Measurements from ENCODE around the gene NKAIN1. TPM values are rescaled to one million over a fixed set of nuclear protein-coding genes. Genes with fewer than 3 reads are reported as not detected.
A peak's percentile ranks its signal among the peaks of the same experiment; 100 is the strongest.

The NKAIN1 gene
- total and polyA plus RNA-seq, 2 donors: 0.23 to 1.1 TPM

DNA sequence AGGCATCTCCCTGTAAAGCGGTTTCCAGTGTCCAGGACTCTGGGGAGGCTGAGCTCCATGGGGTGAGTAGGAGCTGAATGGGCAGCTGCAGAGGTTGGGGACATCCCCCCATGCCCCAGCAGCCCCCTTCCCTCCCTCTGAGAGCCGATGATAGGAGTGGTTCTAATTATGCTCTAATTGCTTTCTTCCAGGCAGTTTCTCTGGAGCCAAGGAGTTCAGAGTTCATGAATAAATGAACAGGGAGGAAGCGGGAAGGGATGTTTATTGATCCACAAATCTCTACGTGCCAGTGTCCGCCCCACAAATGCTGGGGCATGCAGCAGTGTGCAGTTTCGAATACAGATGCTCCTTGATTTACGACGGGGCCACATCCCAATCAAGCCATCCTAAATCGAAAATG is 15.6 kb downstream of the NKAIN1 start:
- Histone ChIP-seq H3K4me3 (ENCODE audit: low read depth, low read length) (no peak overlapping the region), H3K27ac (ENCODE audit: low read depth) (no peak overlapping the region), H3K4me1 (ENCODE audit: insufficient read depth) (no peaks in the 10 kb centered on the region), H3K36me3 (ENCODE audit: insufficient read depth) (no peaks in the 10 kb centered on the region)
- DNase-seq (ENCODE audit: extremely low spot score): no peak
- 28% methylated on average over 9 of the region's 9 CpGs for WGBS

DNA sequence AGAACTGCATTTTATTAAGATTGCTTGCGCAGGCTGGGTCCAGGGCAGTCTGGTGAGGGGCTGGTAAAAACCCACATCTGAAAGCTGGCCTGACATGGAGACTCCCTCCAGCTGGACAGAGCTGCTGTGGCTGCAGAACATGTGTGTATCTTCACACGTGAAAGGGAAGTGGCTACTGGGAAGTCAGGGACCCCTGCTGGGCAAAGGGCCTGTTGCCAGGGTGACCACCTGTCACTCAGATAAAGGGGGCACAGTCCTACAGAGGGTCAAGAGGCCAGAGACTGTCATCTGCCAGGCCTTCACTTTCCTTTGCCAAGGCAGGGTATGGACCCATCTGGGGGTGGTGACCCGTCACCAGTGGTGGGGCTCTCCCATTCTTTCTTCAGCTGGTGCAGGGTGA is 17.5 kb downstream of the NKAIN1 start:
- WGBS: 73% methylated on average over 3 of the region's 3 CpGs
- Histone ChIP-seq H3K36me3 (ENCODE audit: insufficient read depth) (no peaks in the 10 kb centered on the region), H3K4me1 (ENCODE audit: insufficient read depth) (no peaks in the 10 kb centered on the region)

DNA sequence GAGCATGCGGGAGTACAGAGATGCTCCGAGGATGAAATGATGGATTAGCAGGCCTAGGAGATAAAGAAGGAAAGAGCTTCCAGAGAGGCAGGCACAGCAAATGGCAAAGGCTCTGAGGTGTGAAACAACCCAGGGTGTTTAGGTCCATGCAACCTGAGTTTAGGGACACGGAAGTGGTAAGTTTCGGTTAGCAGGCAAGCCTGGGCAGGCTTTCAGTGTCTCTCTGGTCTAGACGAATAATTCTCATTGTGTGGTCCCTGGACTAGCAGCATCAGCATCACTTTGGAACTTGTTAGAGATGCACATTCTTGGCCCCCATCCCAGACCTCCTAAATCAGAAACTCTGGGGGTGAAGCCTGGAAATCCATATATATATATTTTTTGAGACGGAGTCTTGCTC is 18.6 kb downstream of the NKAIN1 start:
- no peak for DNase-seq (ENCODE audit: extremely low spot score)
- no peaks in the 10 kb centered on the region for H3K4me1 ChIP-seq (ENCODE audit: insufficient read depth)
- no peaks in the 10 kb centered on the region for H3K36me3 ChIP-seq (ENCODE audit: insufficient read depth)
- H3K4me3 ChIP-seq (ENCODE audit: low read depth, low read length): no peak overlapping the region
- no peak overlapping the region for H3K27ac ChIP-seq (ENCODE audit: low read depth)
- 79% methylated on average over 6 of the region's 6 CpGs for WGBS

More for the DNA sequence above, 17.5 kb downstream of the NKAIN1 start:
- DNase-seq (ENCODE audit: extremely low spot score): no peak
- no peak overlapping the region for H3K27ac ChIP-seq (ENCODE audit: low read depth)
- no peak overlapping the region for H3K4me3 ChIP-seq (ENCODE audit: low read depth, low read length)

DNA sequence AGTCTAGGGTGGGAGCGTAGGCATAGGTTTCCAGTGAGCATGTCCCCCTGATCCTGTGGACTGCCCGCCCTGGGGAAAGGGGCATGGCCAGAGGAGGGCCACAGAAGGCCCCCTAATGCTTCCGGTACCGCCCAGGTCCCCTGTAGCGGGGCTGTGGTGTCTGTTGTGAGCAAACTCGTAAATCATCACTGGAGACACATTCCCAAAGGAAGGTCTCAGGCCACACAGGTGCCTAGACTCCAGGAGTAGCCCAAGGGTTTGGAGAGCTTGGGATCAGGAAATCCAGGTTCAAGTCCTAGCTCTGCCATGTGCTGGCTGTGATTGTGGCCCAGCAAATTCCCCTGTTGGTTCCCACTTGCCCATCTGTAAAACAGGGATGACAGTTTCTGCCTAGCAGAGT is 20.2 kb downstream of the NKAIN1 start:
- 93% methylated on average over 6 of the region's 6 CpGs for WGBS
- Histone ChIP-seq H3K36me3 (ENCODE audit: insufficient read depth) (no peaks in the 10 kb centered on the region), H3K27ac (ENCODE audit: low read depth) (no peak overlapping the region), H3K4me1 (ENCODE audit: insufficient read depth) (no peaks in the 10 kb centered on the region), H3K4me3 (ENCODE audit: low read depth, low read length) (no peak overlapping the region)
- no peak for DNase-seq (ENCODE audit: extremely low spot score)

DNA sequence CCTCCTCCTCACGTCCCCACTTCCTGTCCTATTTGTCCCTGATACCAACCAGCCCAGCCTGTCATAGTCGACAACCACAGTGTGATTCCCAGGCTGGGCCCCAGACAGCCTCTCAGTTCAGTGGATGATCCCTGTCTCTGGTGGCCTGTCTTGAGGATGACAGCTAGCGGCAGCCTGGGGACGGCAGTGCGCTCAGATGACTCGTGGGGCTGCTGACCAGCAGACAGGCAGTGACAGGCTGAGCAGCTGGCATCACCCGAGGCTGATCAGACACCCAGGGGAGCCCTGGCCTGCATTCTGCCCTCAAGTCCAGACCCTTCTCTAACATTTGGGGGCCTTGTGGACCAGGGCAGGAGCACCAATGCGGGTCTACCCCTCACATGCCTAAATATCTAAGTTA is 21.0 kb downstream of the NKAIN1 start:
- H3K36me3 ChIP-seq (ENCODE audit: insufficient read depth): no peaks in the 10 kb centered on the region
- 80% methylated on average over 8 of the region's 8 CpGs for WGBS
- no peaks in the 10 kb centered on the region for H3K4me1 ChIP-seq (ENCODE audit: insufficient read depth)
- H3K27ac ChIP-seq (ENCODE audit: low read depth): no peak overlapping the region
- no peak for DNase-seq (ENCODE audit: extremely low spot score)
- H3K4me3 ChIP-seq (ENCODE audit: low read depth, low read length): no peak overlapping the region

DNA sequence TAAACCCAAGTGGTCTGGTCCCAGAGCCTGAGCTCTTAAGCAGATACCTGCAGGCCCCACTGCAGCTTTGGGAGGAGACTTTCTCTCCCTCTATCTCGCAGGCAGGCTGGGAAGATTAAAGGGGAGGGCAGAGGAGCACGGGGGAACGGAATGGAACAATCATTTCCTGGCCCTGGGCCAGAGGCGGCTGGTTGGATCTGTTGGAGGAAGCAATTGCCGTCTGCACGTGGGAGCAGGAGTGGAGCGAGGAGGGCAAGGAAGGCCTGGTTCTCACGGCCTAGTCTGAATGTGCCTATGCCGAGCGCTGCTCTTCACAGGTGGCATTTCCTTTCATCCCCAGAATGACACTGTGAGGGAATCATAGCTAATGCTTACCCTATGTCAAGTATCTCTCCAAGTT is 23.7 kb downstream of the NKAIN1 start:
- Histone ChIP-seq H3K4me3 (ENCODE audit: low read depth, low read length) (no peak overlapping the region), H3K27ac (ENCODE audit: low read depth) (no peak overlapping the region), H3K36me3 (ENCODE audit: insufficient read depth) (no peaks in the 10 kb centered on the region), H3K4me1 (ENCODE audit: insufficient read depth) (no peaks in the 10 kb centered on the region)
- DNase-seq (ENCODE audit: extremely low spot score): peak; percentile 51
- 25% methylated on average over 10 of the region's 10 CpGs for WGBS

DNA sequence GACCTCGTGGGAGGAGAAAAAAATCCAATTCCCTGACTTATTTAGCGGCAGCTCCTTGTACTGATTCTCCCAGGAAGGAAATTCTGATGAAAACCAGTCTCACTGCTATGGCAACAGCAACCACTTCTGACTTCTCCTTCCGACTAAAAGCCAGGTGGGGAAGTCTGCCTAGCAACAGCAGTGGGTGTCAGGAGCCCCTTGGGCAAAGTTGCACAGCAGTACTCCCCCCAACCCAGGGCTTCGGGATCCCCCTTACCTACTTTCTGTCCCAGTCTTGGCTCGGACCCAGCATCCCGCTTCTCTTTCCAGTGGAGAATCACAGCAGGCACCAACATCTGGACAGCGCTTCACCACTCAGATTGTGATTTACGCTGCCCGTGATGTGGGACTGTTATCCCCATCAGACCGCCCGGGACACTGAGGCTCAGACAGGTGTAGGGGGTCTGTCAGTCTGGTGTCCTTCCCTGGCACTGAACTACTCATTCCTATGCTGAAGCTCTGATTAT is 24.6 kb downstream of the NKAIN1 start:
- no peaks in the 10 kb centered on the region for H3K36me3 ChIP-seq (ENCODE audit: insufficient read depth)
- no peak for DNase-seq (ENCODE audit: extremely low spot score)
- H3K27ac ChIP-seq (ENCODE audit: low read depth): no peak overlapping the region
- no peaks in the 10 kb centered on the region for H3K4me1 ChIP-seq (ENCODE audit: insufficient read depth)
- no peak overlapping the region for H3K4me3 ChIP-seq (ENCODE audit: low read depth, low read length)
- WGBS: 56% methylated on average over 11 of the region's 11 CpGs

DNA sequence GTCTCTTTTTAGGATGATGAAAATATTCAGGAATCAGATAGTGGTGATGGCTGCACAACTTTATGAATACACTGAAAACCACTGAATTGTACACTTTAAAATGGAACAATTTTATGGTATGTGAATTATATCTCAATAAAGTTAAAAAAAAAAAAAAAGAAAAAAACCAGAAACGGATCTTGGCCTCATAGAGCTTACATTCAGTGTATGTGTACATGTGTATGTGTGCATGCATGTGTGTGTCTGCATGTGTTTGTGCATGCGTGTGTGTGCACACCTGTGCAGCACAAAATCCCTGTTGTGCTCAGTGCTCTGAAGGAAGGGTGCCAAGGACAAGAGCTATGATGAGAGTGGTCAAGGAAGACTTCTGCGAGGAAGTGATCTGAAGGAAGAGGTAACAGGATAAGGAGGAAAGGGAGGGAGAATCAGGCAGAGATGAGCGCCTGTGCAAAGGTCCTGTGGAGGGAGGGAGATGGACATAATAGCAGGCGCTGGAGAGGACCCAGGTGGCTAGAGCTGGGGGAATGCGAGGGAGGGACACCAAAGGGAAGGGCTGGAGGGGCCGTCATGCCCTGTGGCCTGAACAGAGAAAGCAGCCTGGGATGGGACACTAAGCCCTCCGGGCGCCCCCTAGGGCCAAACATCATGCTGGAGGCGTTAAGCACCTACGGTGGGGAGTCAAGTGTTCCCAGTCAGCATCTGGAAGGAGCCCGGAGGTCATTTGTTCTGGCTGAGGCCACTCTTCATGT is 25.2 kb downstream of the NKAIN1 start:
- no peaks in the 10 kb centered on the region for H3K36me3 ChIP-seq (ENCODE audit: insufficient read depth)
- no peak for DNase-seq (ENCODE audit: extremely low spot score)
- no peak overlapping the region for H3K27ac ChIP-seq (ENCODE audit: low read depth)
- no peaks in the 10 kb centered on the region for H3K4me1 ChIP-seq (ENCODE audit: insufficient read depth)
- H3K4me3 ChIP-seq (ENCODE audit: low read depth, low read length): no peak overlapping the region
- 55% methylated on average over 12 of the region's 12 CpGs for WGBS

DNA sequence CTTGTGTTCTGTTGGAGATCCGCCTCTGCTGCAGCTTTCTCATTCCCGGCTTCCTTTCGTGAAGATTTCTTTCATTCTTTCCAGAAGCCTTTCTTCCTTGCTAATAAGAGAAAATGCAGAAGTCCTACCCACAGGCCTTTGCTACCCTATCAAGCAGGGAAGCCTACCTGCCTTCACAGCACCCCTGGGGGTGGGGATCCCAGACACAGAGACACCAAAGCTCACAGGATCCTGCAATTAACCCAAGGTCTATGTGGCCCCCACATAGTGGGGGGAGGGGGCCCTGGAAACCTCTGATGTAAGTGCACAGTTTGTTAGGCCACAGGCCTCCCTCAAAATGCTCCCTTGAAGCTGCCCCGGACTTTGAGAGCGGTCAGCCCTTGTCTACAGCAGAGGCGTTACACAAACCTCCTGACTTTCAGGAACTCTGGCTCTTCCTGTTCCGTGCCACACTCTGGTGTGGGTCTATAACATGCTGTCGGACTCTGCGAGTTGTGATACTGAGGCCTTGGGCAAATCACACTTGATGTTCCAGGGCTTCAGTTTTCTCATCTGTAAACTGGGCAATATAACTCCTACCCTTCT is 31.2 kb downstream of the NKAIN1 start:
- WGBS: 78% methylated on average over 9 of the region's 9 CpGs
- no peak for DNase-seq (ENCODE audit: extremely low spot score)
- Histone ChIP-seq H3K36me3 (ENCODE audit: insufficient read depth) (no peaks in the 10 kb centered on the region), H3K27ac (ENCODE audit: low read depth) (no peak overlapping the region), H3K4me3 (ENCODE audit: low read depth, low read length) (no peak overlapping the region), H3K4me1 (ENCODE audit: insufficient read depth) (no peaks in the 10 kb centered on the region)

DNA sequence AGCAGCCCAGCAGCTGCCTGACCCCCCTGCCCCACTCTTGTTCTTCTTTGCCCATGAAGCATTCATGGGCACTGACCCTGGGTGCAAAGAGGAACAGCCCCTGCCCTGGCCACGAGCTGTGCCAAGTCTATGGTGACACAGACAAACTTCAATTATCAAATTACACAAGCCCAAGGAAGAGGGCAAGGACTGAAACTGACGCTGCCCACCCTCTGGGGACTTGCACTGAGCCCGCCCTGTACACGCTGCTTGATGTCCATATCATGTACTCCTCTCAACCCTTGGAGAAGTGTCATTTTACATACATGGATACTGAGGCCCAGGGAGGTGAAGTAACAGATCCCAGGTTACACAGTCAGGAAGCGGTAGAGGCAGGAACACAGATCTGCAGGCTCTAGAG is 32.1 kb downstream of the NKAIN1 start:
- Histone ChIP-seq H3K36me3 (ENCODE audit: insufficient read depth) (no peaks in the 10 kb centered on the region), H3K4me3 (ENCODE audit: low read depth, low read length) (no peak overlapping the region), H3K27ac (ENCODE audit: low read depth) (no peak overlapping the region), H3K4me1 (ENCODE audit: insufficient read depth) (no peaks in the 10 kb centered on the region)
- DNase-seq (ENCODE audit: extremely low spot score): no peak
- WGBS: 70% methylated on average over 5 of the region's 5 CpGs

DNA sequence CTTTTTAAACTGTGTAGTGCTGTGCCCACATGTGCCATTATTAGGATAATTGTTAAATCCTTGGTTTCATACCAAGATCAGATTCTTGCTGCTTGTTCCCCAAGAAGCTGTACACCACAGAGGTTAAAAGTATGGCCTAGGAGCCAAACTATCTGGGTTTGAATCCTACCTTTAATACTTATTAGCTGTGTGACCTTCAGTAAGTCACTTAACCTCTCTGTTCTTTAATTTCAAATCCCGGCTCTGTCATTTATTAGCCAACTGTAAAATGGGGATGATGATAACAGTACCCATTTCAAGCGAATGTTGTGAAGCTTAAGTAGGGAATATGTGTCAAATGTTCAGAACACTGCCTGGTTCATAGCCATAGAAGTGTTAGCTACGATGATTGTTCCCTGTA is 32.6 kb downstream of the NKAIN1 start:
- Histone ChIP-seq H3K4me3 (ENCODE audit: low read depth, low read length) (no peak overlapping the region), H3K36me3 (ENCODE audit: insufficient read depth) (no peaks in the 10 kb centered on the region), H3K4me1 (ENCODE audit: insufficient read depth) (no peaks in the 10 kb centered on the region), H3K27ac (ENCODE audit: low read depth) (no peak overlapping the region)
- WGBS: 88% methylated on average over 3 of the region's 3 CpGs
- DNase-seq (ENCODE audit: extremely low spot score): no peak

DNA sequence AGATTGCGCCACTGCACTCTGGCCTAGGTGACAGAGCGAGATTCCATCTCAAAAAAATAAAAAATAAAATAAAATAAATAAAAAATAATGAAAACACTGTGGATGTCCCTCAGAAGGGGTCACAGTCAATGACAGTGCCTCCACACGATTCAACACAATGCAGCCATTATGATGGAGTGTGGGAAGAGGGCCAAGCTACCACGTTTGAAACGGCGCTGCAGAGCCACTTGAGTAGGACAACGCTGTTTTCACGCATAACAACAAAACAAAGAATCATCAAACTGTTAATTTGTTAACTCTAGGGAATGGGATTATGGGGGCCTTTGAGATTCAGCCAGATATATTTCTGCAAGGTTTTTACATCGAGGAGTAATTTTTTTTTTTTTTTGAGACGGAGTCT is 36.5 kb downstream of the NKAIN1 start:
- Histone ChIP-seq H3K4me1 (ENCODE audit: insufficient read depth) (no peaks in the 10 kb centered on the region), H3K36me3 (ENCODE audit: insufficient read depth) (no peaks in the 10 kb centered on the region), H3K4me3 (ENCODE audit: low read depth, low read length) (no peak overlapping the region), H3K27ac (ENCODE audit: low read depth) (no peak overlapping the region)
- WGBS: 83% methylated on average over 10 of the region's 10 CpGs
- DNase-seq (ENCODE audit: extremely low spot score): no peak

DNA sequence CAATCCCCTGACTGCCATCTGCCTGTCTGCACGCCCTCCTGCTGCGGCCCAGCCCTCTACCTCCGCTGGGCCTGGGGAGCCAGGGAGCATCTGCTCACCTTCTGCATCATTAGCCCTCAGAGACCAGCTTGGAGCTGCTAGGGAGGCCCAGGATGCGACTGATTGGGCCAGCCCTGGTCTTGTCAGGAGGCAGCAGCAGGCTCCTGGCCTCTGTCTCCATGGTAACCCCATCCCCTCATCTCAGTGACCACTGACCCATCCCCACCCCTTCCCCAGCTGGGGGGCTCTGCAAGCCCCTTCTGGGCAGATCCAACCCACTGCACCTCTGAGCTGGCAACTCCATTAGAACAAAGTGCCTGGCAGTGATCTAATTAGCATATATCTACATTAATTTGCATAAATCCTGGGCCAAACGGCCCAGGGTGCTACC is 37.7 kb downstream of the NKAIN1 start:
- WGBS: 89% methylated on average over 5 of the region's 5 CpGs
- Histone ChIP-seq H3K36me3 (ENCODE audit: insufficient read depth) (no peaks in the 10 kb centered on the region), H3K27ac (ENCODE audit: low read depth) (no peak overlapping the region), H3K4me3 (ENCODE audit: low read depth, low read length) (no peak overlapping the region), H3K4me1 (ENCODE audit: insufficient read depth) (no peaks in the 10 kb centered on the region)
- no peak for DNase-seq (ENCODE audit: extremely low spot score)

DNA sequence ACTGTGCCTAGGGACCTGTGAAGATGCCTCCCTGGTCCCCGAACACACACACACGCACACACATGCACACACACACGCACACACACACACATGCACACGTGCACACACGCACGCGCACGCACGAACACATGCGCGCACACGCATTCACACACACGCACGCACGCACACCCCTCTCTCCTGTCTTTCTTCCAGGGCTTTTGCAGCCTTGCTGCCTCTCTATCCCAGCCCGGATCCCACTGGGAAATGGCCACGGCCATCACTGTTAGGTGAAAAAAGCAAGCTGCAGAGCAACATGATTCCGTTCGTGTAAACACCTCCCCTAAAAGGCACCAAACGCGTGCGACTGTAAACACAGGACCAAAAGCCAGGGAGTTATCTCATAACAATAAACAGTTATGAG is 39.7 kb downstream of the NKAIN1 start:
- H3K27ac ChIP-seq (ENCODE audit: low read depth): no peak overlapping the region
- no peaks in the 10 kb centered on the region for H3K4me1 ChIP-seq (ENCODE audit: insufficient read depth)
- no peaks in the 10 kb centered on the region for H3K36me3 ChIP-seq (ENCODE audit: insufficient read depth)
- 42% methylated on average over 22 of the region's 22 CpGs for WGBS
- DNase-seq (ENCODE audit: extremely low spot score): no peak
- H3K4me3 ChIP-seq (ENCODE audit: low read depth, low read length): no peak overlapping the region
